IMR-90 (cell line): ENCODE results near the gene MEGF11. TPM values are rescaled to one million over a fixed set of nuclear protein-coding genes. Genes with fewer than 3 reads are reported as not detected.

ENCODE experiments used
- ATAC-seq: fragments of 200-7000 bp; cut with Tn5 transposase; 2 replicates; pipeline ENCODE4 v1.9.1; 2020; ENCODE audit warnings: low read depth, mild to moderate bottlenecking, moderate library complexity
- BruUV-seq: library from RNA; stranded (reverse); fragments of 400-500 nt; replicated peaks from 2 replicates; lab custom pipeline; 2021; lab: Mats Ljungman, UMichigan
- CTCF ChIA-PET: fragments of 300-600 bp; formaldehyde crosslinking; extraction: SDS; loops from one replicate; lab custom pipeline; 2021; ENCODE audit warnings: antibody characterized with exemption; lab: Yijun Ruan, JAX
- POLR2A ChIA-PET: fragments of 300-600 bp; sonication (Branson Sonifier 250); formaldehyde crosslinking; loops from one replicate; lab custom pipeline; 2022; ENCODE audit warnings: antibody characterized with exemption; ENCODE audit not compliant: unreplicated experiment; lab: Charles Lee
- DNase-seq: peaks from one replicate; pipeline ENCODE4 v3.0.0; 2013
- H2AFZ ChIP-seq: replicated peaks from 2 replicates; pipeline ENCODE3; 2013; ENCODE audit warnings: low read length, mild to moderate bottlenecking; ENCODE audit not compliant: poor library complexity
- H2AK5ac ChIP-seq: 2 replicates; pipeline ENCODE4 v1.6.1; 2013; ENCODE audit warnings: low read depth, low read length, inconsistent platforms
- H2AK9ac ChIP-seq: replicated peaks from 2 replicates; pipeline ENCODE3; 2013; ENCODE audit warnings: mild to moderate bottlenecking, low read depth, low read length, moderate library complexity; ENCODE audit not compliant: poor library complexity
- H2BK120ac ChIP-seq: 2 replicates; pipeline ENCODE4 v1.6.1; 2013; ENCODE audit warnings: low read depth, low read length, inconsistent platforms
- H2BK15ac ChIP-seq: 3 replicates; pipeline ENCODE4 v1.6.1; 2013; ENCODE audit warnings: low read depth, low read length, inconsistent platforms
- H2BK20ac ChIP-seq: 2 replicates; pipeline ENCODE4 v1.6.1; 2013; ENCODE audit warnings: low read depth, mild to moderate bottlenecking, inconsistent platforms, low read length, moderate library complexity
- H2BK5ac ChIP-seq: 2 replicates; pipeline ENCODE4 v1.6.1; 2013; ENCODE audit warnings: mild to moderate bottlenecking, low read depth, low read length, inconsistent platforms; ENCODE audit not compliant: poor library complexity, severe bottlenecking
- H3K14ac ChIP-seq: replicated peaks from 2 replicates; pipeline ENCODE4 v1.6.1; 2013; ENCODE audit warnings: low read depth, low read length, inconsistent platforms
- H3K18ac ChIP-seq: 2 replicates; pipeline ENCODE4 v1.6.1; 2013; ENCODE audit warnings: low read depth, low read length, control low read depth
- H3K23ac ChIP-seq: 2 replicates; pipeline ENCODE4 v1.6.1; 2013; ENCODE audit warnings: low read depth, low read length, inconsistent platforms
- H3K27ac ChIP-seq: 2 replicates; pipeline ENCODE4 v1.5.1; 2013; ENCODE audit warnings: mild to moderate bottlenecking, control low read depth, low read length; ENCODE audit not compliant: insufficient read depth
- H3K27me3 ChIP-seq: 2 replicates; pipeline ENCODE4 v1.6.1; 2013; ENCODE audit warnings: low read length; ENCODE audit not compliant: control insufficient read depth, insufficient read depth
- H3K36me3 ChIP-seq: 2 replicates; pipeline ENCODE4 v1.6.1; 2013; ENCODE audit warnings: low read length, mixed read lengths; ENCODE audit not compliant: control insufficient read depth, insufficient read depth
- H3K4ac ChIP-seq: 2 replicates; pipeline ENCODE4 v1.6.1; 2013; ENCODE audit warnings: low read depth, low read length, inconsistent platforms
- H3K4me1 ChIP-seq: 2 replicates; pipeline ENCODE4 v1.6.1; 2013; ENCODE audit warnings: low read length, mixed read lengths; ENCODE audit not compliant: control insufficient read depth, insufficient read depth
- H3K4me2 ChIP-seq: 2 replicates; pipeline ENCODE4 v1.6.1; 2013; ENCODE audit warnings: low read depth, mild to moderate bottlenecking, control low read depth, low read length, moderate library complexity
- H3K4me3 ChIP-seq: 2 replicates; pipeline ENCODE4 v1.5.1; 2013; ENCODE audit warnings: low read depth, mild to moderate bottlenecking, control low read depth, low read length, moderate library complexity; ENCODE audit not compliant: insufficient read depth
- H3K56ac ChIP-seq: 2 replicates; pipeline ENCODE4 v1.6.1; 2013; ENCODE audit warnings: low read length, inconsistent platforms; ENCODE audit not compliant: insufficient read depth; ENCODE audit errors: extremely low read depth
- H3K79me1 ChIP-seq, 2 experiments: 2 replicates each; pipeline ENCODE4 v1.6.1; 2013; ENCODE audit warnings: low read length in 2 of 2, inconsistent platforms in 1 of 2, low read depth in 1 of 2
- H3K9ac ChIP-seq: 2 replicates; pipeline ENCODE4 v1.6.1; 2013; ENCODE audit warnings: low read depth, low read length, control low read depth
- H3K9me1 ChIP-seq: 2 replicates; pipeline ENCODE4 v1.6.1; 2013; ENCODE audit warnings: low read length, inconsistent platforms; ENCODE audit not compliant: insufficient read depth
- H3K9me3 ChIP-seq: 2 replicates; pipeline ENCODE4 v1.6.1; 2013; ENCODE audit warnings: low read length; ENCODE audit not compliant: control insufficient read depth, insufficient read depth
- H4K20me1 ChIP-seq: 2 replicates; pipeline ENCODE4 v1.6.1; 2013; ENCODE audit warnings: low read length, inconsistent platforms; ENCODE audit not compliant: insufficient read depth
- H4K5ac ChIP-seq: 2 replicates; pipeline ENCODE4 v1.6.1; 2013; ENCODE audit warnings: mild to moderate bottlenecking, low read depth, low read length, control low read depth
- H4K8ac ChIP-seq, 2 experiments: 2 replicates each; pipeline ENCODE4 v1.6.1; 2013; ENCODE audit warnings: low read depth in 2 of 2, low read length in 2 of 2, control low read depth in 1 of 2, inconsistent platforms in 1 of 2
- H4K91ac ChIP-seq: 2 replicates; pipeline ENCODE4 v1.6.1; 2013; ENCODE audit warnings: low read depth, low read length, inconsistent platforms; ENCODE audit not compliant: insufficient read depth
- CEBPB ChIP-seq: IDR thresholded peaks from 2 replicates; pipeline ENCODE4 v1.6.1; 2012; ENCODE audit warnings: low read depth, low read length, improper control_type of control experiment
- CTCF ChIP-seq: conservative IDR thresholded peaks from 2 replicates; pipeline ENCODE4 v1.5.1; 2012; ENCODE audit warnings: mild to moderate bottlenecking, low read depth, low read length, improper control_type of control experiment
- ELK1 ChIP-seq: fragments of 150-350 bp; IDR thresholded peaks from 2 replicates; pipeline ENCODE4 v1.6.1; 2016; ENCODE audit warnings: low read depth, mild to moderate bottlenecking, low read length, moderate library complexity, borderline replicate concordance
- FOS ChIP-seq: fragments of 150-350 bp; IDR thresholded peaks from 2 replicates; pipeline ENCODE4 v1.6.1; 2016; ENCODE audit warnings: low read depth, low read length
- MAFK ChIP-seq: IDR thresholded peaks from 2 replicates; pipeline ENCODE4 v1.6.1; 2012; ENCODE audit warnings: low read depth, low read length, improper control_type of control experiment
- NFE2L2 ChIP-seq: fragments of 150-350 bp; IDR thresholded peaks from 2 replicates; pipeline ENCODE4 v1.6.1; 2016; ENCODE audit warnings: low read depth, mild to moderate bottlenecking, low read length
- POLR2A ChIP-seq: IDR thresholded peaks from 2 replicates; pipeline ENCODE4 v1.6.1; 2012; ENCODE audit warnings: mild to moderate bottlenecking, low read depth, low read length
- RAD21 ChIP-seq: IDR thresholded peaks from 2 replicates; pipeline ENCODE4 v1.6.1; 2012; ENCODE audit warnings: low read length, improper control_type of control experiment
- RCOR1 ChIP-seq: IDR thresholded peaks from 2 replicates; pipeline ENCODE4 v1.6.1; 2012; ENCODE audit warnings: mild to moderate bottlenecking, low read length, improper control_type of control experiment; ENCODE audit not compliant: insufficient replicate concordance
- RFX5 ChIP-seq: IDR thresholded peaks from 2 replicates; pipeline ENCODE4 v1.8.0; 2012; ENCODE audit warnings: low read depth, mild to moderate bottlenecking, low read length, moderate library complexity
- USF2 ChIP-seq: fragments of 150-350 bp; IDR thresholded peaks from 2 replicates; pipeline ENCODE4 v1.6.1; 2017; ENCODE audit warnings: mild to moderate bottlenecking, antibody characterized with exemption, low read length, low read depth
- WGBS, 2 experiments: methylation state at CpG; one replicate each; pipeline versions ENCODE4 v1.1.5 to v1.1.7; 2013; ENCODE audit warnings: missing lambda C conversion rate in 2 of 2; ENCODE audit not compliant: insufficient read length in 1 of 2; ENCODE audit errors: extremely low coverage in 2 of 2; 5-methylcytosine and 5-hydroxymethylcytosine counted together
- dilution Hi-C: fragments of 300-500 bp; cut with HindIII; formaldehyde crosslinking; loops from one replicate; pipeline ENCODE4 v1.14.3; 2018; ENCODE audit warnings: low sequenced_read_pairs; ENCODE audit not compliant: unreplicated experiment
- in situ Hi-C: fragments of 300-500 bp; cut with MboI; formaldehyde crosslinking; loops from 3 replicates; pipeline ENCODE4 v1.14.3; 2019; ENCODE audit warnings: low sequenced_read_pairs, inconsistent platforms, mixed read lengths
- intact Hi-C: fragments of 100-400 bp; cut with micrococcal nuclease; formaldehyde crosslinking; loops from 2 replicates; pipeline ENCODE4 v1.10.0; 2022
- polyA plus RNA-seq, 3 experiments: library from polyadenylated mRNA; depleted of rRNA; stranded (reverse); fragments of >200 nt; gene quantifications; 2 replicates each; pipeline ENCODE4 v1.2.3, GENCODE V29; 2012; ENCODE audit warnings: low replicate concordance in 1 of 3
- total RNA-seq: library from RNA; depleted of rRNA; stranded (reverse); fragments of >200 nt; gene quantifications from 2 replicates; pipeline ENCODE4 v1.2.3, GENCODE V29; 2012

MEGF11 gene
- total and polyA plus RNA-seq, 2 of the 4 experiments (the other 2 are of a cell fraction), result not detected

DNA sequence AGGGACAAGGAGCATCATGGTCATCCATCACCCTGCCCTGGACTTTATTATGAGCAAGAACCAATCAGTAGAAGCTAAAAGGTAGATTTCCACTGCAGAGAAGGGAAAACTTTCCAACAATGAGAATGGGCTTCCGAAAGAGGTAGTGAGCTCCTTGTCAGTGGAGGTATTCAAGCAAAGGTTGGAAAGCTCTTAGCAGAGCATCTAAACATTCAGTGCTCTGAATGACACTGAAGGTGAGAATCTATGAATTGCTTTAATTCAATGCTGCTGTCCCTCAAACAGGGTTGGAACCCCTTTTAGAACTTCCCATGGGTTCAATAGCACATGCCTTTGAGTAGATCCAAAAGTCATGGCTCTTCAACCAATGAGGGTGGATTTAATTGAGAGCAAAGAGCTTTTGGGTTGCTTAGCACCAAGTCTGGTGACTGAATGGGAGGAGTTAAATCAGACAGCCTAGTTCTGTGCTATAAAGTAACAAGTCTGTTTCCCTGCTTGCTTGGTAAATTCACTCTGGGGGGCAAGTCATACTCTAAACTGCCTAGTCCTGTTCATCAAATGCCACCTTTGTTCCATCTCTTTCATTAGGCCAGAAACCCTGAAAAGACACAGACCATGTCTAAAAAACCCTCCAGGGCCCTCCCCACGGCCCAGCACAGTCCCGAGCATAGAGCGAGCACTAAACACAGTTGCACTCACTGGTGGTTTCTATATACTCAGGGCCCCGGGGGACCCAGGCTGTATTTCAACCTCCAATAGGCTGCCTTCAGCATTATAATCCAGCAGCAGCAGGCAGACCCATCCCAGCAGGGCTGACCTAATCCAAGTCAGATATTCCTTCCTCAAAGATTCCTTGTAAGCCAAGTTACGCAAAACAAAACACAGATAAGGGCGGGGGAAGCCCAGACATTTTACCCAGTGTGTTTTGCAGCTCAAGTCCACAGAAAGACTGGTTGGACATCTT, 161.2 kb downstream of the MEGF11 start (continued):
- no peak for TF ChIP-seq CTCF
- no peak for TF ChIP-seq MAFK

GRCh38 chr15:66089509-66089908, 164.0 kb downstream of the MEGF11 start:
- no peak overlapping the region for H3K14ac ChIP-seq
- H4K8ac ChIP-seq, result no peak overlapping the region
- no peak overlapping the region for H3K4me2 ChIP-seq
- no peak overlapping the region for H2AK5ac ChIP-seq
- H3K18ac ChIP-seq, result no peak overlapping the region
- DNase-seq, result no peak
- H3K9me3 ChIP-seq, result no peaks in the 10 kb centered on the region
- H3K56ac ChIP-seq, result no peak overlapping the region
- H3K36me3 ChIP-seq, result no peaks in the 10 kb centered on the region
- WGBS, 2 experiments, result no CpG with 5 or more reads among the region's 5 CpGs
- intact Hi-C loops (no loop called here), in situ Hi-C loops (no loop called here), dilution Hi-C loops (no loop called here)
- H2BK15ac ChIP-seq, result no peak overlapping the region
- no TSS peak for BruUV-seq
- H4K20me1 ChIP-seq, result no peaks in the 10 kb centered on the region
- no peak overlapping the region for H3K23ac ChIP-seq
- H3K9ac ChIP-seq, result no peak overlapping the region
- H3K79me1 ChIP-seq, result no peaks in the 10 kb centered on the region
- no peak overlapping the region for H2BK20ac ChIP-seq
- H2BK120ac ChIP-seq, result no peak overlapping the region
- no peak overlapping the region for H3K27ac ChIP-seq
- H4K5ac ChIP-seq, result no peak overlapping the region
- H3K4me3 ChIP-seq, result no peak overlapping the region
- H4K91ac ChIP-seq, result no peak overlapping the region
- H2BK5ac ChIP-seq, result no peak overlapping the region
- H3K9me1 ChIP-seq, result no peaks in the 10 kb centered on the region
- CTCF ChIA-PET, result no interaction called here
- no peak overlapping the region for H2AFZ ChIP-seq
- no peak overlapping the region for H3K4ac ChIP-seq
- H2AK9ac ChIP-seq, result no peak overlapping the region
- POLR2A ChIA-PET, result no interaction called here
- no peaks in the 10 kb centered on the region for H3K4me1 ChIP-seq
- no peak for ATAC-seq
- H3K27me3 ChIP-seq, result peaks cover 29% of the 10 kb centered on the region
- no peak for TF ChIP-seq NFE2L2
- TF ChIP-seq RCOR1, result no peak
- no peak for TF ChIP-seq RFX5
- no peak for TF ChIP-seq USF2
- TF ChIP-seq POLR2A, result no peak
- TF ChIP-seq FOS, result no peak
- no peak for TF ChIP-seq RAD21
- TF ChIP-seq ELK1, result no peak
- TF ChIP-seq CEBPB, result no peak
